HG02678 (cell line): ENCODE data around the gene AGPAT1.
"Not testable (repeated sequence)": the region's sequence is repeated elsewhere in the genome, so short reads cannot be mapped to it uniquely, and the experiment has no call there.

Experiments
- ATAC-seq: cut with Tn5 transposase; IDR thresholded peaks from one replicate; pipeline ENCODE4 v1.9.1; 2021; ENCODE audit warnings: mild to moderate bottlenecking, moderate library complexity; ENCODE audit not compliant: unreplicated experiment

The AGPAT1 gene

GRCh38 chr6:32187725-32188380 is 12.0 kb upstream of the AGPAT1 start:
- not testable (repeated sequence) for ATAC-seq

- no peak for ATAC-seq
Observed at GRCh38 chr6:32187009-32187709, 11.3 kb upstream of the AGPAT1 start.

- not testable (repeated sequence) for ATAC-seq
Observed at GRCh38 chr6:32186151-32186840, 10.4 kb upstream of the AGPAT1 start.

DNA sequence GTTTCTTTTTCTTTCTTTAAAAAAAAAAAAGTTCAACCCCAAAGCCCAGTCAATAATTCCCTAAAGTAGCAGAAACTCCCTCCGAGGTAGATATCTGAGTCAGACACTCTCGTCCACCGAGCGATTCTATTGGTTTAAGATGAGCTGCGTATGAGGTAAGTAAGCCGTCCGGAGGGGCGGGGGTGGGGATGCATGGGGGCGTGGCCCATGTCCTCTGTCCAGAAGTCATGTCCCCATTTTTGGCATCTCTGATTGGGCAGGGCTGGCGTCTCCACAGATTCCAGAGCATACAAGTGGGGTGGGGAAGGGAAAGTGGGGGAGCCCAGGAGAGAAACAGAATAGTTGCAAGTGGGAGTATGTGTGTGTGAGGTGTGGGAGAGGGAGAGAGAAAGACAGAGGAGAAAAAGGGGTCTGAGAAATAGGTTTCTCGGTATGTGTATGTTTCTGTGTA is 9.8 kb upstream of the AGPAT1 start:
- ATAC-seq, result not testable (repeated sequence)

GRCh38 chr6:32184084-32184640 is 8.3 kb upstream of the AGPAT1 start, which contains the start of gene AGER:
AGER (minus strand) TSS chr6:32184253; CDS start chr6:32184222, 31 bp downstream.
- no peak for ATAC-seq

DNA sequence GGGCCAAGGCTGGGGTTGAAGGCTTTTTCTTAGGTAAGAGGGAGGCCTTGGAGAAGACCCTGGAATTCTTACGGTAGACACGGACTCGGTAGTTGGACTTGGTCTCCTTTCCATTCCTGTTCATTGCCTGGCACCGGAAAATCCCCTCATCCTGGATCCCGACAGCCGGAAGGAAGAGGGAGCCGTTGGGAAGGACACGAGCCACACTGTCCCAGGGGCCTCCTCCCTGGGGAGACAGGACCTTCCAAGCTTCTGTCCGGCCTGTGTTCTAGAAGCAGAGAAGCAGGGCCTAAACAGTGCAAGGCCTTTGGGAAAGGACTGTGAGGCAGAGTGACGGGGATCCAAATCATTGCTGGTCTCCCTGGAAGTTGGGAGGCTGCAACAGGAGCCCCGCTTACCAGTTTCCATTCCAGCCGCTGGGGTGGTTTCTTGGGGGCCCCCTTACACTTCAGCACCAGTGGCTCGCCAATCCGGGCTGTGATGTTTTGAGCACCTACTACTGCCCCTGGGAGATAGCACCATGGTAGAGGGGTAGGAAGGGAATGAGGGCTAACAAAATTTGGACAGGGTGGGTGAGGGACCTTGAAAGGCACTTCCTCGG is 7.7 kb upstream of the AGPAT1 start:
- ATAC-seq, result no peak

DNA sequence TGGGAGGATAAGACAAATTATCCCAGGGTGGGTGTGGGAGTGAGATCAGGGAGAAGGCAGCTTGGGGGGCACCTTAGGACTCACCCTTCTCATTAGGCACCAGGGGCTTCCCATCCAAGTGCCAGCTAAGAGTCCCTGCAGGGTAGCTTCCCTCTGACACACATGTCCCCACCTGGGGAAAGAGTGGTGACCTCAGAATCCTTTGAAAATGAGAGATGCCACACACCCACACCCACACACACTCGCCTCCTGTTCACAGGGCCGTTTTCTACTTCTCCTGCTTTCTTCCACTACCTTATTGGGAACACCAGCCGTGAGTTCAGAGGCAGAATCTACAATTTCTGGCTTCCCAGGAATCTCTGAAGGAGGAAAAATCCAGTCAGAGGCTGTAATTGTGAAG is 7.1 kb upstream of the AGPAT1 start:
- ATAC-seq, result no peak

- no peak for ATAC-seq
Observed at GRCh38 chr6:32182555-32182981, 6.7 kb upstream of the AGPAT1 start.

DNA sequence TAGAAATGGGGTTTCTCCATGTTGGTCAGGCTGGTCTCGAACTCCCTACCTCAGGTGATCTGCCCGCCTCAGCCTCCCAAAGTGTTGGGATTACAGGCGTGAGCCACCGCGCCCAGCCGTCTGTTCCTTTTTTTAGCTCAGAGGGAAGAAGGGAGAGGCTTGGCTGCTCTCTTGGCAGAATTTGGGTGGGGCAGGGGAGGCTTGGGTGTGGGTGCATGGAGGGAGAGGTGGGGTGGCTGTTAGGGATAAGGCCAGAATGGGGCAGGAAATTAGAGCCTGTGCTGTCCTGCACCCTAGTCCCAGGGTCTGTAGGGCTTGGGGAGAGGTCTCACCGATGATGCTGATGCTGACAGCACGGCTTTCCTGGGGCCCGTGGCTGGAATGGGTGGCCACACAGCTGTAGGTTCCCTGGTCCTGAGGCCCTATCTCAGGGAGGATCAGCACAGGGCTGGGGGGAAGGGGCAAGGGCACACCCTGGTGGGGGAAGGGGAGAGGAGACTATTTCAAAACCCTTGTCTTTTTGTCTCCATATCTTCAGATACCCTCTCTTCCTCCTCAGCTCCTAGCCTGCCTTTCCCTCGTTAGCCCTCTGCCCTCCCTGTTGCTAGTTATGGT is 6.1 kb upstream of the AGPAT1 start:
- no peak for ATAC-seq

- ATAC-seq, result no peak
Observed at GRCh38 chr6:32181148-32181702, 5.3 kb upstream of the AGPAT1 start.

GRCh38 chr6:32179766-32180405 is 4.0 kb upstream of the AGPAT1 start:
- no peak for ATAC-seq

DNA sequence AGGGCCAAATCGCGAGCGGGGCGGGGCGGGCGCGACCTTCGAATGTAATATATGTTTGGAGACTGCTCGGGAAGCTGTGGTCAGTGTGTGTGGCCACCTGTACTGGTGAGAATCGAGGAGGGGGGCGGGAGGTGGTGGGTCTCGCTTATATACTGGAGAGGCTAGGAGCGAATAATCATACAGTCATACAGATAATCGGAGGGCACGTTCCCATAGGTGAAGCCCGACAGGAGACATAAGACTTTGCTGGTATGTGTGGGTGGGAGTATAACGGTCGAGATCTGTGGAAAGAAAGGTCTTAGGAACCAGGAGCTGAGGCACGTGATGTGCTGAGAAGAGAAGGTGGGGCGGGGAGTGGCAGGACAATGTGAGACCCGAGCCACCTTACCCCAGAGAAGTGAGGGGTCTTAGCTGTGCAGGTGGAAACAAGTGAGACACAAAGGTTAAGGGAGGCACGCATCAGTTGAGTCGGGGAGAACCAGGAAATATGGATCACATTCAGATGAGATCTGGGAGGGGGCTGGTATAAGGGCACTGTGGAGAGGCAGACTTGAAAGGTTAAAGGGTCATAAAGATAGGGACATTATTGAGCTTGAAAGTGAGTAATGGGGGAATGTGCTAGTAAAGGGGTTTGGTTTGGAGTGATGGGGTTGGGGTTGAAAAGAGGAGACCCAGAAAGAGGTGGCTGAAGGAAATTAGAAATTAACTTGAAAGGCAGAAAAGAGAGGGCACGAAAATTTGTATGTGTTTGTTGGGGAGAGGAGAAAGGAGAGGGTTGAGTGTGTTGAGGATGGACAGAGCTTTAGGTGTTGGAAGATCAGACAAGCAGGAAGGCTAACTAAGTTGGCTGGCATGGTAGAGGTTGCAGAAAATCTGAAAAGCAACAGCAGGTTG is 2.9 kb upstream of the AGPAT1 start:
- no peak for ATAC-seq

- peak; percentile 79 for ATAC-seq
Observed at GRCh38 chr6:32177788-32178546, 2.1 kb upstream of the AGPAT1 start, which contains the start of gene RNF5. RNF5 (plus strand) TSS chr6:32178405; CDS start chr6:32178512, 107 bp downstream.

DNA sequence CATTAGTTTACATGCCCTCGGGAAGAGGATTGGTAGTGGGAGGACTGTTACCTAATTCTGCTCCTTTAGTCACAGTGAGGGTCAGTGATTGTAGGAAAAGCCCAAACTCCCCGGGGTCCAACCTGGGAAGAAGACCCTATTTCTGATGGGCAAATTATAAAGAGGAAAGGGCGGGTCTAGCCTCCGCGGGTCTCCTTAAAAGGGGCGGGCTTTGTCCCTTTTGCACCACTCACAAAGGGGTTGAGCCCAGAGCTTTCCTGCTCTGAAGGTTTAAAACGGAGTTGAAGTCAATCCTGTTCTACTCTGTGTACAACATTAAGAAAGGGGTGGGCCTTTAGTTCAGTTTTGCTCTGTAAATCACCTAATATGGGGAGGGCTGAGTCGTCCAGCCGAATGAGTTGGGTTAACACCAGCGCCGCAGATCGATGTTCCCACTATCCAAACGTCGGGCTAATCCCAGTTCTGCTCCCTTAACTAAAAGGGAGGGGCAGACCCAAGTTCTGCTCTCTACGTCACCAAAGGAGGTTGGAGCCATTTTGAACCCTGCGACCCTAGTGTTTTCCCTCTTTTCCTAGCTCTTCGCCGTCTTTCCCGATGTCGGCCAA is 1.4 kb upstream of the AGPAT1 start:
- no peak for ATAC-seq

- ATAC-seq, result no peak
Observed at GRCh38 chr6:32176476-32177182, 745 bp upstream of the AGPAT1 start.

GRCh38 chr6:32175322-32175710 is 568 bp downstream of the AGPAT1 start:
- no peak for ATAC-seq

GRCh38 chr6:32174416-32174815 is 1.5 kb downstream of the AGPAT1 start:
- ATAC-seq, result no peak
